SK-N-SH (cell line): ENCODE results near the gene PCARE.

Experiments used
- EZH2phosphoT487 ChIP-seq: fragments of 200-600 bp; sonication (generic); IDR thresholded peaks from 2 replicates; pipeline ENCODE4 v1.6.1; 2017; ENCODE audit warnings: low read depth, mixed run types, mild to moderate bottlenecking, antibody characterized with exemption, moderate library complexity, borderline replicate concordance
- FOXJ3 ChIP-seq: sonication (generic); formaldehyde crosslinking; IDR thresholded peaks from 2 replicates; pipeline ENCODE4 v1.5.1; 2020; ENCODE audit warnings: mild to moderate bottlenecking, missing genetic modification reagents
- FOXM1 ChIP-seq: IDR thresholded peaks from 2 replicates; pipeline ENCODE4 v1.4.0; 2012; ENCODE audit warnings: low read depth, mild to moderate bottlenecking
- GABPA ChIP-seq: IDR thresholded peaks from 2 replicates; pipeline ENCODE4 v1.4.0; 2012; ENCODE audit warnings: low read depth, mild to moderate bottlenecking
- POLR2AphosphoS5 ChIP-seq: IDR thresholded peaks from 2 replicates; pipeline ENCODE4 v1.6.1; 2012; ENCODE audit warnings: low read depth, low read length
- RFX5 ChIP-seq: IDR thresholded peaks from 2 replicates; pipeline ENCODE4 v1.6.1; 2012; ENCODE audit warnings: mild to moderate bottlenecking, improper control_type of control experiment, low read length
- TAF1 ChIP-seq: IDR thresholded peaks from 2 replicates; pipeline ENCODE4 v1.6.1; 2012; ENCODE audit warnings: low read depth, mild to moderate bottlenecking, low read length, moderate library complexity, borderline replicate concordance
- TCF12 ChIP-seq: IDR thresholded peaks from 2 replicates; pipeline ENCODE4 v1.4.0; 2012
- TEAD4 ChIP-seq: IDR thresholded peaks from 2 replicates; pipeline ENCODE4 v1.4.0; 2012; ENCODE audit warnings: mild to moderate bottlenecking, borderline replicate concordance; ENCODE audit not compliant: insufficient read depth
- TF ChIP-seq, protein P1 (sequence below): fragments of 200-600 bp; sonication (generic); IDR thresholded peaks from 2 replicates; pipeline ENCODE4 v1.6.1; 2017; ENCODE audit warnings: antibody characterized with exemption, mild to moderate bottlenecking, moderate library complexity
- TF ChIP-seq, protein P2 (sequence below): IDR thresholded peaks from 2 replicates; pipeline ENCODE4 v1.4.0; 2012; ENCODE audit warnings: low read depth
- TF ChIP-seq, protein P3 (sequence below): IDR thresholded peaks from 2 replicates; pipeline ENCODE4 v1.6.1; 2012; ENCODE audit warnings: mild to moderate bottlenecking, low read depth, low read length, moderate library complexity

DNA sequence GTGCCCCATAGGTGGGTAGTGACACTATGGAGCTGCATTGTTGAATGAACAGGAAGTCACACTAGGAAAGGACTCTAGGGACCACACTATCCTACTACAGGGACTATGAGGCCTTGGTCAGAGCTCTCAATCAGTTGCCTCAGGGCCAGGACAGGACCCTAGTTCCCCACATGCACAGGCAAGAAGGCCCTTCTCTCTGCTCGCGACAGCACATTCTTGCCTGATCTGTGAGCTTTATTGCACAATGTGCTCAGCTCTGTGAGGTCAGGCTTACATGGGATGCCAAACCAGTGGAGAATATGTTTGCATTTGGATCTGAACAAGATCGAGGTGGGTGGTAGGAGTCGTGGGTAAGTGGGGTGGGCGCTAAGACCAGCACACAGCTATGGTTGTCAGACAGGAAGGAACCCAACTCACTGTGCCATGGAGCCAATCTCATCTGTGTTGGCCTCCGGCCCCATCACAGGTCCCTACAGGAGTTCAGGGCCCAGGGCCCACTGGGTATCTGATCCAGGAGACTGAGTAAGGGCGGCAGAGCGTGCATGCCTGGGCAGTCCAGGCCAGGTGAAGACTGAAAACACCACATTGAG is 8.0 kb downstream of the PCARE start:
- no peak for TF ChIP-seq FOXM1
- TF ChIP-seq, protein P1, sequence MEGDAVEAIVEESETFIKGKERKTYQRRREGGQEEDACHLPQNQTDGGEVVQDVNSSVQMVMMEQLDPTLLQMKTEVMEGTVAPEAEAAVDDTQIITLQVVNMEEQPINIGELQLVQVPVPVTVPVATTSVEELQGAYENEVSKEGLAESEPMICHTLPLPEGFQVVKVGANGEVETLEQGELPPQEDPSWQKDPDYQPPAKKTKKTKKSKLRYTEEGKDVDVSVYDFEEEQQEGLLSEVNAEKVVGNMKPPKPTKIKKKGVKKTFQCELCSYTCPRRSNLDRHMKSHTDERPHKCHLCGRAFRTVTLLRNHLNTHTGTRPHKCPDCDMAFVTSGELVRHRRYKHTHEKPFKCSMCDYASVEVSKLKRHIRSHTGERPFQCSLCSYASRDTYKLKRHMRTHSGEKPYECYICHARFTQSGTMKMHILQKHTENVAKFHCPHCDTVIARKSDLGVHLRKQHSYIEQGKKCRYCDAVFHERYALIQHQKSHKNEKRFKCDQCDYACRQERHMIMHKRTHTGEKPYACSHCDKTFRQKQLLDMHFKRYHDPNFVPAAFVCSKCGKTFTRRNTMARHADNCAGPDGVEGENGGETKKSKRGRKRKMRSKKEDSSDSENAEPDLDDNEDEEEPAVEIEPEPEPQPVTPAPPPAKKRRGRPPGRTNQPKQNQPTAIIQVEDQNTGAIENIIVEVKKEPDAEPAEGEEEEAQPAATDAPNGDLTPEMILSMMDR, result no peak
- TF ChIP-seq TAF1, result no peak
- no peak for TF ChIP-seq TCF12
- TF ChIP-seq GABPA, result no peak
- TF ChIP-seq, protein P2, sequence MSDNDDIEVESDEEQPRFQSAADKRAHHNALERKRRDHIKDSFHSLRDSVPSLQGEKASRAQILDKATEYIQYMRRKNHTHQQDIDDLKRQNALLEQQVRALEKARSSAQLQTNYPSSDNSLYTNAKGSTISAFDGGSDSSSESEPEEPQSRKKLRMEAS, result no peak
- TF ChIP-seq TEAD4, result no peak
- TF ChIP-seq POLR2AphosphoS5, result no peak
- no peak for TF ChIP-seq RFX5
- TF ChIP-seq, protein P3, sequence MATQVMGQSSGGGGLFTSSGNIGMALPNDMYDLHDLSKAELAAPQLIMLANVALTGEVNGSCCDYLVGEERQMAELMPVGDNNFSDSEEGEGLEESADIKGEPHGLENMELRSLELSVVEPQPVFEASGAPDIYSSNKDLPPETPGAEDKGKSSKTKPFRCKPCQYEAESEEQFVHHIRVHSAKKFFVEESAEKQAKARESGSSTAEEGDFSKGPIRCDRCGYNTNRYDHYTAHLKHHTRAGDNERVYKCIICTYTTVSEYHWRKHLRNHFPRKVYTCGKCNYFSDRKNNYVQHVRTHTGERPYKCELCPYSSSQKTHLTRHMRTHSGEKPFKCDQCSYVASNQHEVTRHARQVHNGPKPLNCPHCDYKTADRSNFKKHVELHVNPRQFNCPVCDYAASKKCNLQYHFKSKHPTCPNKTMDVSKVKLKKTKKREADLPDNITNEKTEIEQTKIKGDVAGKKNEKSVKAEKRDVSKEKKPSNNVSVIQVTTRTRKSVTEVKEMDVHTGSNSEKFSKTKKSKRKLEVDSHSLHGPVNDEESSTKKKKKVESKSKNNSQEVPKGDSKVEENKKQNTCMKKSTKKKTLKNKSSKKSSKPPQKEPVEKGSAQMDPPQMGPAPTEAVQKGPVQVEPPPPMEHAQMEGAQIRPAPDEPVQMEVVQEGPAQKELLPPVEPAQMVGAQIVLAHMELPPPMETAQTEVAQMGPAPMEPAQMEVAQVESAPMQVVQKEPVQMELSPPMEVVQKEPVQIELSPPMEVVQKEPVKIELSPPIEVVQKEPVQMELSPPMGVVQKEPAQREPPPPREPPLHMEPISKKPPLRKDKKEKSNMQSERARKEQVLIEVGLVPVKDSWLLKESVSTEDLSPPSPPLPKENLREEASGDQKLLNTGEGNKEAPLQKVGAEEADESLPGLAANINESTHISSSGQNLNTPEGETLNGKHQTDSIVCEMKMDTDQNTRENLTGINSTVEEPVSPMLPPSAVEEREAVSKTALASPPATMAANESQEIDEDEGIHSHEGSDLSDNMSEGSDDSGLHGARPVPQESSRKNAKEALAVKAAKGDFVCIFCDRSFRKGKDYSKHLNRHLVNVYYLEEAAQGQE, result no peak
- TF ChIP-seq EZH2phosphoT487, result no peak
- no peak for TF ChIP-seq FOXJ3 (CRISPR knock-in tag)
